CD8-positive, alpha-beta memory T cell (primary cell): Measurements from ENCODE around the gene HS6ST1. TPM values are rescaled to one million over a fixed set of nuclear protein-coding genes. Genes with fewer than 3 reads are reported as not detected.

ENCODE experiments used
- CTCF ChIA-PET: fragments of 350-600 bp; sonication (Branson Sonifier 250); formaldehyde crosslinking; loops from one replicate; lab custom pipeline; 2021; ENCODE audit warnings: antibody characterized with exemption; lab: Charles Lee
- POLR2A ChIA-PET: fragments of 350-600 bp; sonication (Branson Sonifier 250); formaldehyde crosslinking; loops from one replicate; lab custom pipeline; 2021; ENCODE audit warnings: antibody characterized with exemption; lab: Charles Lee
- DNase-seq, 5 donors: peaks; one replicate each; pipeline versions ENCODE4 v3.0.0 to v3.0.0-alpha.2; 2020 to 2022; ENCODE audit warnings: mixed read lengths in 1 of 5
- H3K27ac ChIP-seq: one replicate; pipeline ENCODE4 v1.7.0; 2013; ENCODE audit warnings: low read depth, mild to moderate bottlenecking, low read length, moderate library complexity
- H3K27me3 ChIP-seq: 2 replicates; pipeline ENCODE4 v1.7.0; 2013; ENCODE audit warnings: low read length, mild to moderate bottlenecking; ENCODE audit not compliant: insufficient read depth, poor library complexity, severe bottlenecking
- H3K36me3 ChIP-seq: 2 replicates; pipeline ENCODE4 v1.7.0; 2013; ENCODE audit warnings: mild to moderate bottlenecking, low read length, moderate library complexity; ENCODE audit not compliant: insufficient read depth
- H3K4me1 ChIP-seq: 2 replicates; pipeline ENCODE4 v1.7.0; 2013; ENCODE audit warnings: mild to moderate bottlenecking, low read length, moderate library complexity; ENCODE audit not compliant: insufficient read depth
- H3K4me3 ChIP-seq: 2 replicates; pipeline ENCODE4 v1.7.0; 2013; ENCODE audit warnings: mild to moderate bottlenecking, low read length
- H3K9me3 ChIP-seq: 2 replicates; pipeline ENCODE4 v1.7.0; 2013; ENCODE audit warnings: mild to moderate bottlenecking, low read length
- H3K27ac Mint-ChIP-seq, 8 donors: one replicate each; pipeline ENCODE4 v1.8.0; 2020 to 2021; ENCODE audit warnings: mixed read lengths in 8 of 8, mild to moderate bottlenecking in 6 of 8, inconsistent platforms in 3 of 8, moderate library complexity in 3 of 8
- H3K27me3 Mint-ChIP-seq, 2 donors: one replicate each; pipeline ENCODE4 v1.8.0; 2020 to 2021; ENCODE audit warnings: mixed read lengths in 2 of 2, mild to moderate bottlenecking in 1 of 2, moderate library complexity in 1 of 2
- H3K36me3 Mint-ChIP-seq, 3 donors: one replicate each; pipeline ENCODE4 v1.8.0; 2020 to 2021; ENCODE audit warnings: mixed read lengths in 3 of 3, inconsistent platforms in 1 of 3, mild to moderate bottlenecking in 1 of 3
- H3K4me1 Mint-ChIP-seq, 3 donors: one replicate each; pipeline ENCODE4 v1.8.0; 2020 to 2021; ENCODE audit warnings: mixed read lengths in 3 of 3, inconsistent platforms in 1 of 3, mild to moderate bottlenecking in 1 of 3
- H3K4me3 Mint-ChIP-seq, 7 donors: one replicate each; pipeline ENCODE4 v1.8.0; 2020 to 2021; ENCODE audit warnings: mixed read lengths in 7 of 7, mild to moderate bottlenecking in 6 of 7, moderate library complexity in 4 of 7, inconsistent platforms in 2 of 7
- H3K9me3 Mint-ChIP-seq, 5 donors: one replicate each; pipeline ENCODE4 v1.8.0; 2020 to 2022; ENCODE audit warnings: mixed read lengths in 5 of 5, mild to moderate bottlenecking in 3 of 5, moderate library complexity in 2 of 5, inconsistent platforms in 1 of 5
- polyA plus RNA-seq: library from polyadenylated mRNA; unstranded; fragments of 300-500 nt; fragmentation: Illumina TruSeq; gene quantifications from one replicate; pipeline ENCODE4 v1.2.3, GENCODE V29; 2021
- total RNA-seq, 2 experiments: library from RNA; stranded (reverse); gene quantifications; one replicate each; pipeline ENCODE4 v1.2.3, GENCODE V29; 2021

Gene HS6ST1, protein sequence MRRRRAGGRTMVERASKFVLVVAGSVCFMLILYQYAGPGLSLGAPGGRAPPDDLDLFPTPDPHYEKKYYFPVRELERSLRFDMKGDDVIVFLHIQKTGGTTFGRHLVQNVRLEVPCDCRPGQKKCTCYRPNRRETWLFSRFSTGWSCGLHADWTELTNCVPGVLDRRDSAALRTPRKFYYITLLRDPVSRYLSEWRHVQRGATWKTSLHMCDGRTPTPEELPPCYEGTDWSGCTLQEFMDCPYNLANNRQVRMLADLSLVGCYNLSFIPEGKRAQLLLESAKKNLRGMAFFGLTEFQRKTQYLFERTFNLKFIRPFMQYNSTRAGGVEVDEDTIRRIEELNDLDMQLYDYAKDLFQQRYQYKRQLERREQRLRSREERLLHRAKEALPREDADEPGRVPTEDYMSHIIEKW
- 10 to 100 TPM; 18.0 to 18.2 TPM for total RNA-seq
- polyA plus RNA-seq = 4.6 TPM

DNA sequence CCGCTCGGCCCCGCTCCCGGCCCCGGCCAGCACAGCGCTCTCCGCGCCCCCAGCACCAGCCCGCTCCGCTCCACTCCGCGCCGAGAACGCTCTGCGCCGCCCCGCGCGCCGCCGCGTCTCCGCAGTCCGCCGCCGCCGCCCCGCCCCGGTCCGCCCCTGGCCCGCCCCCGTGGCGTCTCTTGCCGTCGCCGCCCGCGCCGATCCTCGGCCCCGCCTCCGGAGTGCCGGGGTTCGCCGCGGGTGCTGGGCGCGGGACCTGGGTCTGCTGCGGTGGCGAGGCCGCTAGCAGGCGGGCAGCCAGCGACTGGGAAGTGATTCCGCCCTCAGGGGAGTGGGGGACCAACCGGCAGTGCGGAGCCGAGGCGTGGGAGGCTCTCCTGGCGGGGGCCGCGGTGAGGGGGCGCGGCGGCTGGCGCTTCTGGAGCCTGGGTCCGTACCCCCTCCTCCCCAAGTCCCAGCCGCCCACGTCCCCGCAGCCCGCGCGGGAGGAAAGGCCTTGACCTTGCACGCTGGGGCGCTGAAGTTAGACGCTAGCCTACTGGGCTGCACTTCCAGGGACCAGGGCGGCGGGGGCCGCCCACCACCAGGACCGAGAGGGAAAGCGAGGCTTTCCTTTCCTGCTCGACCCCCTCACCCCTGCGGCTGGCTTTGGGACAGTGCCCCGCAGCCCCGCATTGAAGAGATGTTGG lies at the start of gene HS6ST1:
HS6ST1 (minus strand) TSS at position 93 of the 689 bp plus-strand sequence. CDS start 305 bp downstream, outside the sequence.
- POLR2A ChIA-PET = interaction anchor here (0.5 kb wide), 1 partner anchor 56 kb away, joined by 4 read pairs; no protein-coding TSS in a partner anchor
- Histone ChIP-seq H3K4me3 (peak within 1 kb of the TSS; percentile 60), H3K4me1 (peaks cover 27% of the 10 kb centered on the region), H3K36me3 (no peaks in the 10 kb centered on the region), H3K9me3 (no peaks in the 10 kb centered on the region), H3K27ac (no peak within 1 kb of the TSS), H3K27me3 (no peaks in the 10 kb centered on the region)
- H3K27ac Mint-ChIP-seq = peak within 1 kb of the TSS in 4 of 8 donors; percentile 17 to 79 (median 49)
- CTCF ChIA-PET = no interaction called here
- no peaks in the 10 kb centered on the region for H3K9me3 Mint-ChIP-seq
- peaks cover 0 to 5% of the 10 kb centered on the region in 2 donors for H3K27me3 Mint-ChIP-seq
- peaks cover 0 to 2% (median 0%) of the 10 kb centered on the region in 3 donors for H3K36me3 Mint-ChIP-seq
- peak; percentile 79 to 89 (median 85) for DNase-seq
- H3K4me1 Mint-ChIP-seq = peaks cover 30 to 56% (median 31%) of the 10 kb centered on the region in 3 donors
- H3K4me3 Mint-ChIP-seq = peak within 1 kb of the TSS; percentile 78 to 92 (median 82)

DNA sequence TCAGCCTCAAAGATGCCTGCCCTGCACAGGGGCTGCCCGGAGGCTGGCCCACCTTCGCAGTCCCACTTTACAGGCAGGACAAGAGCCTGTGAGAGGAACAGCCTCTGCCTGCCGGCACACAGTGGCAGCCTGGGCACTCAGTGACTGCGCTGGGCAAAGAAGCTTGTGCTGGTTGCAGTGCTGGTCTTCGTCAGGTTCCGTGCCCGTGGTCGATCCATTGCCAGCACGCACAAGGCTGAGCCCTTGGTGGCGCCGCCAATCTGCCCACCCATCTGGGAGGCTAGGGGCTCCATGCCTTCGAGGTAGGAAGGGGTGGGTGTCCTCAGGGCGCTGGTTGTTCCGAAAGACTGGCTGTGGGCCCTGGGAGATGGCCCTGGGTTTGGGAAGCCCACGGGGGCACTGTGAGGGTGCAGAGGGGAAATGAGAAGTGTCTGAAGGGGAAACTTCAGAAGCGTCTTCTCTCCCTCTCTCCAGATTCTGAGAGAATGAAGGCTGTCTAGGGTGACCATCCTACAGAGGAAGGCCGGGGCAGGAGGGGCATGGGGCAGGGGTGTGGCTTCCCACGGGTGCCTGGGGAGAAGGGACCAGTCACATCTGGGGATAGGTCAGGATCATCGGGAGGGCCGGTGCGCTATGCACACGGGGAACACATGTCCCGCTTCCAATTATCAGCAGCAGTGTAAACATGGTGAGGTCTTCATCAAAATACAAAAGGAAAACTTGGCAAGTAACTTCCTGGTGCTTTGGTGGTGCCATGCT lies 49.1 kb upstream of the HS6ST1 start:
- peaks cover 12 to 14% (median 13%) of the 10 kb centered on the region in 3 donors for H3K4me1 Mint-ChIP-seq
- no peak overlapping the region for H3K4me3 Mint-ChIP-seq
- DNase-seq = peak in 1 of 5 donors; percentile 39
- ChIA-PET POLR2A (no interaction called here), CTCF (no interaction called here)
- no peaks in the 10 kb centered on the region for H3K36me3 Mint-ChIP-seq
- Histone ChIP-seq H3K27ac (no peak overlapping the region), H3K9me3 (no peaks in the 10 kb centered on the region), H3K4me1 (peaks cover 7% of the 10 kb centered on the region), H3K4me3 (no peak overlapping the region), H3K27me3 (no peaks in the 10 kb centered on the region), H3K36me3 (no peaks in the 10 kb centered on the region)
- no peaks in the 10 kb centered on the region for H3K9me3 Mint-ChIP-seq
- peaks cover 28 to 51% of the 10 kb centered on the region in 2 donors for H3K27me3 Mint-ChIP-seq
- no peak overlapping the region for H3K27ac Mint-ChIP-seq

DNA sequence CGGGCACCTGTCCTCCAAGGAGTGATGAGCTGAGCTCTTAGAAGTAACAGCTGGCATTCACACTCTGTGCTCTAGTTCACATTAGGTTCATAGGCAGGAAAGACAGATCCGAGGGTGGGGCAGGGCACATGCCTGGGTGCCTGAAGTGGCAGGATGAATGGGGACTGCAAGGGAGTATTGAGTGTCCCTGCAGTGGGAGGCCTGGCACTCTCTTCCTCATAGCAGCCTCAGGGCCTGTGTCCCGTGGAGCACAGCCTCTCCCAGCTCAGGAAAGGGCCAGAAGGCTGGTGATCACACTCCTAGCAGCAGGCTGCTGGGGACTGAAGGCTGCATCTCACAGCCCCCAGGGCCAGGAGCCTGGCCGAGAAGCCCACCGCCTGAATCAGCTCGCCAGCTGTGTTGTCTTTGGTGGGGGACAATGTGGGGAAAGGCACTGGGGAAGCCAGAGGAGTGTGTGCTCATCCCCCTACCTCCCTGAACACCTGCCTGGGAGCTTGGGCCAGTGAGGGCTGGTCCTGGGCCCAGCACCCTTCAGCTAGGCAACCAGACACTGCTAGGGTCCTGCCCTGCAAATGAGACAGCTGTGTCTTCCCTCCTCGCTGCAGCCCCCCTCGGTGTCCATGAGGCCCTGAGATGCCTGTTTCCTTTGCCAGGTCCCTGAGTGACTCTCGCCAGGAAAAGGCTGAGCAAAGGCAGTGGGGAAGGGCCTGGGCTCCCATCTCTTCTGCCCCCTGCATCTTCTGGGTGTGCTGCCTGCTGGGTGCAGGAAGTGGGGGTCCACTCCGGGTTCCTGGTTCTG lies 48.2 kb upstream of the HS6ST1 start:
- H3K4me1 Mint-ChIP-seq = peaks cover 4 to 5% (median 5%) of the 10 kb centered on the region in 3 donors
- CTCF ChIA-PET = no interaction called here
- Histone ChIP-seq H3K27me3 (no peaks in the 10 kb centered on the region), H3K9me3 (no peaks in the 10 kb centered on the region), H3K27ac (no peak overlapping the region), H3K36me3 (no peaks in the 10 kb centered on the region), H3K4me3 (no peak overlapping the region), H3K4me1 (no peaks in the 10 kb centered on the region)
- H3K27me3 Mint-ChIP-seq = peaks cover 33 to 53% of the 10 kb centered on the region in 2 donors
- DNase-seq = peak in 1 of 5 donors; percentile 4
- H3K27ac Mint-ChIP-seq = peak overlapping the region in 1 of 8 donors; percentile 15
- no peak overlapping the region for H3K4me3 Mint-ChIP-seq
- no peaks in the 10 kb centered on the region for H3K9me3 Mint-ChIP-seq
- H3K36me3 Mint-ChIP-seq = no peaks in the 10 kb centered on the region
- POLR2A ChIA-PET = no interaction called here

DNA sequence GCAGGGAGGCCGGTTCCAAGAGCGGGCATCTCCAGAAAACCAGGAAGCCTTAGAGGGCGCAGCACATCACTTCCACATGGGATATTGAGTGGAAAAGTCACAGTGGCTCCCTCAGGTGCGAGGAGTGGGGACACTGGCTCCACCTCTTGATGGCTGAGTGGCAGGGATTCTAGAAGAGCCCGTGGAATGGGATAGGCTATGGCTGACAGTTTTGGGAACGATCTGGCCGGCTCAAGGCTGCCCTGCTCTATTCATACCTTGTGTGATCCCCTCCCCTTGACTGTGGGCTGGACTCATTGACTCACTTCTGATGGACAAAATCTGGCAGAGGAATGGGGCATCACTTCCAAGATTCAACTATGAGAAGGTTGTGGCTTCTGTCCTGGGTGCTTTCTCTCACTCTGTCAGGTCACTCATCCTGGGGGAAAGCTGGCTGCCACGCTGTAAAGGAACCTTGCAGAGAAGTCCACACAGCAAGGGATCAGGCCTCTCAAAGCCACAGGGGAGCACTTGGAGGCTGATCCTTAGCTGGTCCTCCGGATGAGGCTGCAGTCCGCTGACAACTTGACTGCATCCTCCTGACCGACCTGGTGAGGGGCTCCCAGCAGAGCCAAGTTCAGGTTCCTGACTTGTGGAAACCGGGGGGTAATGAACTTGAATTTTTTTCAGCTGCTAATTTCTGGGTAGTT lies 46.7 kb upstream of the HS6ST1 start:
- no peak overlapping the region for H3K4me3 Mint-ChIP-seq
- ChIA-PET CTCF (interaction anchor here (1.1 kb wide), 1 partner anchor 21 kb away, joined by 4 read pairs; no protein-coding TSS in a partner anchor), POLR2A (no interaction called here)
- Histone ChIP-seq H3K27ac (no peak overlapping the region), H3K9me3 (no peaks in the 10 kb centered on the region), H3K4me1 (no peaks in the 10 kb centered on the region), H3K4me3 (no peak overlapping the region), H3K36me3 (no peaks in the 10 kb centered on the region), H3K27me3 (no peaks in the 10 kb centered on the region)
- peaks cover 29 to 56% of the 10 kb centered on the region in 2 donors for H3K27me3 Mint-ChIP-seq
- no peaks in the 10 kb centered on the region for H3K9me3 Mint-ChIP-seq
- no peaks in the 10 kb centered on the region for H3K36me3 Mint-ChIP-seq
- peak overlapping the region in 1 of 8 donors; percentile 29 for H3K27ac Mint-ChIP-seq
- DNase-seq = peak in 1 of 5 donors; percentile 13
- no peaks in the 10 kb centered on the region for H3K4me1 Mint-ChIP-seq

DNA sequence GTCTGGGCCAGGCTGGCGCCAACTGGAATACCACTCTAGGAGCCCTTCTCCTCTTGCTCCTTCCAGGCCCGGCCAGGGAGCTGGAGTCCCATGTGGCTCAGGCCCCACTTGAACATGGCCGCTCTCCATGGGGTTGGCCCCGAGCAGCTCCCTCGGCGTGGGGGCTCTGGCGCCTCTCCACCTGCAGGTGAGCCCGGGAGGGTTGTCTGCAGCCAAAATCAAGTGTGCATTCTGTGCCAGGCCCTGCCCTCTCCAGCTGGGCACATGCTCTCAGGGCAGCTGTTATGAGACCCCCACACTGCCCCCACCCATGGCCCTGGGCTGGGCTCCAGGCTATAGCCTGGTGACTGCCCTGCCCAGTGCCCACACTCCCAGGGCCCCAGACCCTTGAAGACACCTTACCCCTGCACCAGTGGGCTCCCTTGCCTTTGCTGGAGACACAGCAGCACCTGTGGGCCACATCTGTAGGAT lies 45.8 kb upstream of the HS6ST1 start:
- Mint-ChIP-seq H3K27me3 (peaks cover 29 to 52% of the 10 kb centered on the region in 2 donors), H3K36me3 (no peaks in the 10 kb centered on the region), H3K27ac (peak overlapping the region in 1 of 8 donors; percentile 89), H3K4me1 (no peaks in the 10 kb centered on the region), H3K4me3 (no peak overlapping the region), H3K9me3 (no peaks in the 10 kb centered on the region)
- CTCF ChIA-PET = no interaction called here
- peak in 1 of 5 donors; percentile 37 for DNase-seq
- H3K4me3 ChIP-seq = no peak overlapping the region
- no peaks in the 10 kb centered on the region for H3K27me3 ChIP-seq
- no peaks in the 10 kb centered on the region for H3K9me3 ChIP-seq
- POLR2A ChIA-PET = no interaction called here
- no peak overlapping the region for H3K27ac ChIP-seq
- no peaks in the 10 kb centered on the region for H3K4me1 ChIP-seq
- H3K36me3 ChIP-seq = no peaks in the 10 kb centered on the region

DNA sequence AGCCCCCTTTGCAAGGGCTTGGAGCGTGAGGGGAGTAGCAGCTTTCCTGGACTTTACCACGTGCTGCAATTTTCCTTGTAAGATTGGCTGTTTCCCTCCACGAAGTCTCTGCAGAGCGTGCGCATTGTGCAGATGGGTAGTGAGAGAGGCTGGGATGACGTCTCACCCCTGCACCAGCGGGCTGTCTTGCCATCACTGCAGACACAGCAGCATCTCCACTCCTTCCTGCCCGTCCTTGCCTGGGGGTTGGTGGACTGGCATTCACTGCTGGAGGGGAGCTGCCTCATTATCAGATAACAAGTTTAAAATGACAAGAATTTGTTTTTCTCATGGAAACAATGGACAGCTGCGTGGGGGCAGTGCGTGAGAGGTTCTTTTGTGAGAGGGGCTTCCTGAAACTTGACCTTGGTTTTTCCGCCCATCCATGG lies 45.3 kb upstream of the HS6ST1 start:
- Histone ChIP-seq H3K9me3 (no peaks in the 10 kb centered on the region), H3K27ac (no peak overlapping the region), H3K4me1 (no peaks in the 10 kb centered on the region), H3K27me3 (no peaks in the 10 kb centered on the region), H3K4me3 (no peak overlapping the region), H3K36me3 (no peaks in the 10 kb centered on the region)
- no peak overlapping the region for H3K4me3 Mint-ChIP-seq
- CTCF ChIA-PET = no interaction called here
- H3K36me3 Mint-ChIP-seq = no peaks in the 10 kb centered on the region
- peak in 1 of 5 donors; percentile 19 for DNase-seq
- H3K27me3 Mint-ChIP-seq = peaks cover 26 to 47% of the 10 kb centered on the region in 2 donors
- no peaks in the 10 kb centered on the region for H3K4me1 Mint-ChIP-seq
- POLR2A ChIA-PET = no interaction called here
- no peak overlapping the region for H3K27ac Mint-ChIP-seq
- H3K9me3 Mint-ChIP-seq = no peaks in the 10 kb centered on the region

DNA sequence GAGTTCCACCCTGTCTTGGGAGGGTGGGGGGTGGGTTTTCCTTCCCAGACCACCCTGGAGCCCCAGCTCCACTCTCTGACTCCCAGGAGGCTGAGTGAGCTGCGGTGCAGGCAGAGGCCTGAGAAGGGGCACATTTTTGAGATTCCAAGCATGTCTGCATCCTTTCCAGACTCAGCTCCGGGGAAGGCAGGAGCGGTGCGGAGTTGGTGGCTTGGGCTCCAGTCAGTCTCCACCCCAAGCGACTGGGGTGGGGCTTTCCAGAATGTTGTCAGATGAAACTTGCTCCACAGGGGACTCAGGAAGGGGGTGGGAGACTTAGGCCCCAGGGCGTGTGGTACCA lies 44.2 kb upstream of the HS6ST1 start:
- peak in 1 of 5 donors; percentile 19 for DNase-seq
- H3K9me3 Mint-ChIP-seq = no peaks in the 10 kb centered on the region
- CTCF ChIA-PET = no interaction called here

More for the DNA sequence above, 44.2 kb upstream of the HS6ST1 start:
- no peak overlapping the region for H3K4me3 Mint-ChIP-seq
- Histone ChIP-seq H3K27me3 (no peaks in the 10 kb centered on the region), H3K36me3 (no peaks in the 10 kb centered on the region), H3K27ac (no peak overlapping the region), H3K4me1 (no peaks in the 10 kb centered on the region), H3K9me3 (no peaks in the 10 kb centered on the region), H3K4me3 (no peak overlapping the region)
- no peaks in the 10 kb centered on the region for H3K36me3 Mint-ChIP-seq
- H3K27ac Mint-ChIP-seq = no peak overlapping the region
- POLR2A ChIA-PET = no interaction called here
- H3K4me1 Mint-ChIP-seq = no peaks in the 10 kb centered on the region
- peaks cover 20 to 38% of the 10 kb centered on the region in 2 donors for H3K27me3 Mint-ChIP-seq
